Lower leg skin (tissue), 3 donors: ENCODE data around the gene AKT3.

Source experiments
- CTCF ChIP-seq, 3 donors: fragments of 450-650 bp; IDR thresholded peaks; one replicate each; pipeline ENCODE4 v1.5.1; 2016; ENCODE audit warnings: antibody characterized with exemption in 3 of 3, mild to moderate bottlenecking in 3 of 3, moderate library complexity in 2 of 3
- POLR2A ChIP-seq, 2 donors: fragments of 450-650 bp; IDR thresholded peaks; one replicate each; pipeline ENCODE4 v1.6.1; 2016 to 2017; ENCODE audit warnings: antibody characterized with exemption in 2 of 2, mild to moderate bottlenecking in 1 of 2, moderate library complexity in 1 of 2

GRCh38 chr1:243482141-243483022 is 367.7 kb downstream of the AKT3 start:
- TF ChIP-seq CTCF (IDR thresholded peaks at IDR 0.05) (no peak), POLR2A (IDR thresholded peaks at IDR 0.05) (no peak)
